Naive thymus-derived CD4-positive, alpha-beta T cell (primary cell): Measurements from ENCODE around the gene DPP10. TPM values are rescaled to one million over a fixed set of nuclear protein-coding genes. Genes with fewer than 3 reads are reported as not detected.

Experiments
- ATAC-seq: fragments of 150-1000 bp; cut with Tn5 transposase; 2 replicates; pipeline ENCODE4 v1.10.0; 2021; ENCODE audit warnings: mild to moderate bottlenecking, moderate library complexity
- CTCF ChIA-PET: fragments of 350-600 bp; sonication (Branson Sonifier 250); formaldehyde crosslinking; loops from one replicate; lab custom pipeline; 2021; ENCODE audit warnings: antibody characterized with exemption; lab: Charles Lee
- POLR2A ChIA-PET: fragments of 350-600 bp; sonication (Branson Sonifier 250); formaldehyde crosslinking; loops from one replicate; lab custom pipeline; 2021; ENCODE audit warnings: antibody characterized with exemption, inconsistent platforms; lab: Charles Lee
- DNase-seq, 9 donors: peaks; one replicate each; pipeline versions ENCODE4 v3.0.0 to v3.0.0-alpha.2; 2020 to 2022; ENCODE audit warnings: mixed read lengths in 1 of 9
- H3K27ac ChIP-seq: one replicate; pipeline ENCODE4 v1.7.0; 2013; ENCODE audit warnings: mild to moderate bottlenecking, low read depth, low read length, moderate library complexity
- H3K27me3 ChIP-seq, 2 donors: one replicate each; pipeline ENCODE4 v1.7.0; 2013; ENCODE audit warnings: low read length in 2 of 2, mild to moderate bottlenecking in 2 of 2, moderate library complexity in 2 of 2; ENCODE audit not compliant: control insufficient read depth in 2 of 2, insufficient read depth in 2 of 2
- H3K36me3 ChIP-seq, 3 experiments: 1 replicate in 2 of 3; 2 replicates in 1 of 3; pipeline ENCODE4 v1.7.0; 2013; ENCODE audit warnings: low read length in 3 of 3, mild to moderate bottlenecking in 3 of 3, moderate library complexity in 1 of 3; ENCODE audit not compliant: insufficient read depth in 3 of 3, control insufficient read depth in 2 of 3
- H3K4me1 ChIP-seq, 2 donors: one replicate each; pipeline ENCODE4 v1.7.0; 2013; ENCODE audit warnings: low read length in 2 of 2, mild to moderate bottlenecking in 2 of 2, moderate library complexity in 1 of 2; ENCODE audit not compliant: control insufficient read depth in 2 of 2, insufficient read depth in 2 of 2
- H3K4me3 ChIP-seq: 2 replicates; pipeline ENCODE4 v1.7.0; 2013; ENCODE audit warnings: mild to moderate bottlenecking, low read length
- H3K9me3 ChIP-seq, 3 experiments: 1 replicate in 2 of 3; 2 replicates in 1 of 3; pipeline ENCODE4 v1.7.0; 2013; ENCODE audit warnings: low read length in 3 of 3; ENCODE audit not compliant: control insufficient read depth in 2 of 3
- H3K27ac Mint-ChIP-seq, 9 donors: one replicate each; pipeline ENCODE4 v1.8.0; 2020 to 2022; ENCODE audit warnings: mixed read lengths in 9 of 9, mild to moderate bottlenecking in 8 of 9, moderate library complexity in 5 of 9, inconsistent platforms in 2 of 9
- H3K27me3 Mint-ChIP-seq, 5 donors: one replicate each; pipeline ENCODE4 v1.8.0; 2021 to 2022; ENCODE audit warnings: mixed read lengths in 5 of 5, mild to moderate bottlenecking in 1 of 5
- H3K36me3 Mint-ChIP-seq, 5 donors: one replicate each; pipeline ENCODE4 v1.8.0; 2020 to 2022; ENCODE audit warnings: mixed read lengths in 5 of 5, mild to moderate bottlenecking in 3 of 5, inconsistent platforms in 1 of 5
- H3K4me1 Mint-ChIP-seq, 7 donors: one replicate each; pipeline ENCODE4 v1.8.0; 2020 to 2022; ENCODE audit warnings: mixed read lengths in 7 of 7, mild to moderate bottlenecking in 3 of 7, inconsistent platforms in 1 of 7
- H3K4me3 Mint-ChIP-seq, 10 donors: one replicate each; pipeline ENCODE4 v1.8.0; 2020 to 2022; ENCODE audit warnings: mild to moderate bottlenecking in 10 of 10, mixed read lengths in 10 of 10, moderate library complexity in 6 of 10, inconsistent platforms in 2 of 10
- H3K9me3 Mint-ChIP-seq, 11 donors: one replicate each; pipeline ENCODE4 v1.8.0; 2020 to 2022; ENCODE audit warnings: mixed read lengths in 11 of 11, mild to moderate bottlenecking in 4 of 11, inconsistent platforms in 1 of 11, moderate library complexity in 1 of 11
- intact Hi-C, 2 donors: fragments of 100-400 bp; cut with micrococcal nuclease; formaldehyde crosslinking; loops; one replicate each; pipeline ENCODE4 v1.15.1; 2023
- polyA plus RNA-seq, 2 donors: library from polyadenylated mRNA; unstranded; fragments of 300-500 nt; fragmentation: Illumina TruSeq; gene quantifications; one replicate each; pipeline ENCODE4 v1.2.3, GENCODE V29; 2021
- total RNA-seq, 6 experiments: library from RNA in 5 of 6; stranded (reverse) in 5 of 6; gene quantifications; 1 replicate in 5 of 6; 2 replicates in 1 of 6; pipeline ENCODE4 v1.2.3 and lab custom pipeline; 2021 to 2026

Gene DPP10
- total and polyA plus RNA-seq, 7 experiments from 2014 or later = not detected

DNA sequence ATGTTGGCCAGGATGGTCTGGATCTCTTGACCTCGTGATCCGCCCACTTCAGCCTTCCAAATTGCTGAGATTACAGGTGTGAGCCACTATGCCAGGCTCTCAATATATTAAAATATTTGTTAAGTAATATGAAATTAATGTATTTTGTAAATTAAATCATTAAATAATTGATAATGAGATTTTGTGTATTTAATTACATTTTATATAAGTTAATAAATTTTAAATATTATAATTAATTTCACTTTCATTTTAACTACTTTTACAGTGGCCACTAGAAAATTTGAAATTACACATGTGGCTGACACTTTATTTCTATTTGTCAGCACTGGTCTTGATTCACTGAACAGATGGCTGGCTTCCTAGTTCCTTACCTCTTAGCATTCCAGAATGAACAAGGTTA lies 102.6 kb downstream of the DPP10 start:
- Histone ChIP-seq H3K9me3 (no peaks in the 10 kb centered on the region), H3K27me3 (no peaks in the 10 kb centered on the region), H3K27ac (no peak overlapping the region), H3K4me1 (no peaks in the 10 kb centered on the region), H3K36me3 (no peaks in the 10 kb centered on the region), H3K4me3 (no peak overlapping the region)
- no peak overlapping the region for H3K27ac Mint-ChIP-seq
- ChIA-PET POLR2A (no interaction called here), CTCF (no interaction called here)
- ATAC-seq = no peak
- H3K4me3 Mint-ChIP-seq = no peak overlapping the region
- H3K4me1 Mint-ChIP-seq = peaks cover 0 to 8% (median 0%) of the 10 kb centered on the region in 7 donors
- peaks cover 0 to 36% (median 13%) of the 10 kb centered on the region in 5 donors for H3K27me3 Mint-ChIP-seq
- H3K9me3 Mint-ChIP-seq = peaks cover 0 to 5% (median 0%) of the 10 kb centered on the region in 11 donors
- DNase-seq = no peak
- H3K36me3 Mint-ChIP-seq = no peaks in the 10 kb centered on the region
- intact Hi-C loops = no loop called here

DNA sequence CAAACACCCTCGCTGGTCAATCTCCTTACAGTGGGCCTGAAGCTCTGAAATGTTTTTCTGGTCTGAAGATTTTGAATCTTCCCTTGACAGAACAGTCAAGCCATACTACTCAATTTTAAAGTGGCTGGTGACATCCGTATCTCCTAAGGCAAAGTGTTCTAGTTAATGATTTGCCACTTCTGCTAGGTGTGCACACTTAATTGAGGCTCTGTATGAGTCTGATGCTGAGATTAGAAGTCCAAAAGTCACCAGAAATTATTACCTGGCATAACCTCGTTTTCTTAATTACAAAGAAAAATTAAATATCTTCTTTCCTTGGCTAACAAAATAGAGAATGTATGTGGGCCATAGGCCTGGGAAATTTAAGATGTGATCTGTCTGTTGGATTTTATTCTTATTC lies 104.1 kb downstream of the DPP10 start:
- Histone ChIP-seq H3K27ac (no peak overlapping the region), H3K27me3 (no peaks in the 10 kb centered on the region), H3K36me3 (no peaks in the 10 kb centered on the region), H3K4me1 (no peaks in the 10 kb centered on the region), H3K4me3 (no peak overlapping the region), H3K9me3 (no peaks in the 10 kb centered on the region)
- Mint-ChIP-seq H3K36me3 (no peaks in the 10 kb centered on the region), H3K4me1 (peaks cover 0 to 8% (median 0%) of the 10 kb centered on the region in 7 donors), H3K4me3 (no peak overlapping the region), H3K27ac (no peak overlapping the region), H3K9me3 (peaks cover 0 to 5% (median 0%) of the 10 kb centered on the region in 11 donors), H3K27me3 (peaks cover 0 to 33% (median 17%) of the 10 kb centered on the region in 5 donors)
- DNase-seq = no peak
- ChIA-PET CTCF (no interaction called here), POLR2A (no interaction called here)
- intact Hi-C loops = no loop called here
- ATAC-seq = no peak

DNA sequence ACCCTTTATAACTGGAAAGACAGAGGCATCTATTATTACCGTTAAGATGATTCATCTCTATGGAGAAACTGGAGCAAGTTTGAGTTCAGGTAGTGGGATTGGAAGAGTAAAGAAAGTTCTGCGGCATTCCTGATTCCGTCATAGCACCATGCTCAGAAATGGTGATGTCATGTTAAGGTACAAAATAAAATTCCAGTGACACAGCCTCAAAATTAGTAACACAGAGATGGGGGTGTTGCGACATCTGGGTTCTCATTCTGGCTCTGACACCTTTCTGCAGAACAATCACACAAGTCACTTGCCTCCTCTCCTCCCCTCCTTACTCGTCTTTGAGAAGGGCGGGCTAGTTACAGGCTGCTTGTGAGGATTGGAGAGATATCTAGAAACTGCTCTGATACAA lies 105.7 kb downstream of the DPP10 start:
- H3K4me1 Mint-ChIP-seq = peaks cover 0 to 7% (median 0%) of the 10 kb centered on the region in 7 donors
- no peaks in the 10 kb centered on the region for H3K9me3 ChIP-seq
- no peak overlapping the region for H3K27ac ChIP-seq
- no peaks in the 10 kb centered on the region for H3K27me3 ChIP-seq
- no peak for DNase-seq
- intact Hi-C loops = no loop called here
- H3K9me3 Mint-ChIP-seq = peaks cover 0 to 5% (median 0%) of the 10 kb centered on the region in 11 donors
- H3K4me1 ChIP-seq = no peaks in the 10 kb centered on the region
- POLR2A ChIA-PET = no interaction called here
- CTCF ChIA-PET = interaction anchor here (0.8 kb wide), 1 partner anchor 11 kb away, joined by 3 read pairs; no protein-coding TSS in a partner anchor
- no peaks in the 10 kb centered on the region for H3K36me3 Mint-ChIP-seq
- no peak overlapping the region for H3K4me3 ChIP-seq
- H3K27ac Mint-ChIP-seq = no peak overlapping the region
- no peaks in the 10 kb centered on the region for H3K36me3 ChIP-seq
- ATAC-seq = no peak
- peaks cover 0 to 40% (median 23%) of the 10 kb centered on the region in 5 donors for H3K27me3 Mint-ChIP-seq
- no peak overlapping the region for H3K4me3 Mint-ChIP-seq

- no peak overlapping the region for H3K27ac Mint-ChIP-seq
- H3K9me3 Mint-ChIP-seq = no peaks in the 10 kb centered on the region
- DNase-seq (no peak), ATAC-seq (no peak)
- Histone ChIP-seq H3K4me1 (no peaks in the 10 kb centered on the region), H3K4me3 (no peak overlapping the region), H3K27ac (no peak overlapping the region), H3K36me3 (no peaks in the 10 kb centered on the region), H3K9me3 (no peaks in the 10 kb centered on the region), H3K27me3 (no peaks in the 10 kb centered on the region)
- no peaks in the 10 kb centered on the region for H3K36me3 Mint-ChIP-seq
- H3K4me3 Mint-ChIP-seq = no peak overlapping the region
- no peaks in the 10 kb centered on the region for H3K4me1 Mint-ChIP-seq
- ChIA-PET POLR2A (no interaction called here), CTCF (no interaction called here)
- H3K27me3 Mint-ChIP-seq = peaks cover 0 to 42% (median 28%) of the 10 kb centered on the region in 5 donors
- intact Hi-C loops = no loop called here
These were observed 107.9 kb downstream of the DPP10 start for GRCh38 chr2:114550364-114550763.

DNA sequence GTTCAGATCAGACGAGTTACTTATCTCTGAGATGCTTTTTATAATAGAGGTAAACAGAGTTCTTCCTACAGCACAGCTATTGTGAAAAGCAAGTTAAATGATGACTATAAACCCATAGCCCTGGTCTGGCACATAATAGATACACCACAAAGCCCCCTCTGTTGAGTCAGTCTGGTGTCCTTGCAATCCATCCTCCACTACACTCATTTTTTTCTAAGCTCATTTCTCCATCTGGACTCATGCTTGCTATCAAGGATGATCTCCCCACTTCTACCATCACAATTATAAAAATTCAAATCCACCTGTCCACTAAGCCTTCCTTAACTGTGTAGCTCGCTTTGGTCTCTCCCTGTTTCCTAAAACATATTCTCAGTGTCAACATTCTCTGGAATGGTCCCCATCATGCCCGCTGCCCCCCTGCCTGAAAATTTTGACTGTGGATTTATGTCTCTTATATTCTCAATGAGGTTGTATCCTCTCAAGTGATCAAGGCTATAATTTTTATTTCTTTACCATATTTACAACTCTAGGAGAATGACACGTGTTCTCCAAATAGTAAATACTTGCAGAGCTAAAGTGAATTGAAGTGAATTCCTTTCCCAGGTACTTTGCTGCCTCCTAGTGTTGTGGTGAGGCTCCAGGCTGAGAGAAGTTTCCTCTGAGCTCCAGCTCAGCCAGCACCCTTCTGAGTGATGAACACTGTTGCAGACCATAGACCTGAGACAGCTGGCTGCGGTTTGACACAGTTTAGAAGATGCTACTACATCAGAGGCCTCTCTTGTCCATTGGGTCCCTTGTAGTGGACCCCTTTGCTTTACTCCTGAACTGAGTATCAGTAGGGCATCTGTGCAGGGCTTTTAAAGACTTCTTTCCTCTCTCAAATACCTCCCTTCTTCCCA lies 108.7 kb downstream of the DPP10 start:
- Histone ChIP-seq H3K9me3 (no peaks in the 10 kb centered on the region), H3K4me1 (no peaks in the 10 kb centered on the region), H3K36me3 (no peaks in the 10 kb centered on the region), H3K27ac (no peak overlapping the region), H3K27me3 (no peaks in the 10 kb centered on the region), H3K4me3 (no peak overlapping the region)
- ATAC-seq = no peak
- Mint-ChIP-seq H3K4me1 (no peaks in the 10 kb centered on the region), H3K27ac (no peak overlapping the region), H3K36me3 (no peaks in the 10 kb centered on the region), H3K9me3 (no peaks in the 10 kb centered on the region), H3K27me3 (peaks cover 0 to 41% (median 23%) of the 10 kb centered on the region in 5 donors), H3K4me3 (no peak overlapping the region)
- POLR2A ChIA-PET = no interaction called here
- CTCF ChIA-PET = no interaction called here
- peak in 1 of 9 donors; percentile 8 for DNase-seq
- intact Hi-C loops = no loop called here

DNA sequence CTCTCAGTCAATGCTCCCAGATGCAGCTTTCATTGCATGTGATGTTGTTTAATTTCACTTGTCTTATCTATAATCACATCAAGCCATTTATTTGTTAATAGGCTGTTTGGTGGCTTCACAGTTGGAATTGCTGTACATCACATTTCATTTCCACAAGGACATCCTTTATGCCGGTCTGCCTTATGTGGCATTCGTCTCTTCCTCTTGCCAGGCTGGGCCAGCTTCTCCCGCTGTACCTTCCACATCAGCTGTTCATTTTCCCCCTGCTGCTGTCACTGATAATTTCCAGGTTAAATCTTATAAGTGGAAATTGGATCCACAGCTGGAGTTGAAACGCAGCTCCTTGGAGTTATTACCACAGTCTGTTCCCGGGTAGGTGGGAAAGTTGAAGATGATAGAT lies 110.6 kb downstream of the DPP10 start:
- H3K27ac ChIP-seq = no peak overlapping the region
- CTCF ChIA-PET = no interaction called here
- Mint-ChIP-seq H3K27me3 (peaks cover 0 to 37% (median 22%) of the 10 kb centered on the region in 5 donors), H3K9me3 (peaks cover 0 to 3% (median 0%) of the 10 kb centered on the region in 11 donors), H3K4me1 (no peaks in the 10 kb centered on the region), H3K4me3 (no peak overlapping the region), H3K27ac (no peak overlapping the region), H3K36me3 (no peaks in the 10 kb centered on the region)
- H3K36me3 ChIP-seq = no peaks in the 10 kb centered on the region
- H3K9me3 ChIP-seq = no peaks in the 10 kb centered on the region
- ATAC-seq (no peak), DNase-seq (no peak)
- no peaks in the 10 kb centered on the region for H3K4me1 ChIP-seq
- intact Hi-C loops = no loop called here
- no peaks in the 10 kb centered on the region for H3K27me3 ChIP-seq
- POLR2A ChIA-PET = no interaction called here
- H3K4me3 ChIP-seq = no peak overlapping the region
